Ovary (tissue), 3 donors: Measurements from ENCODE around the gene EIF2B4.

Experiments
- CTCF ChIP-seq, 3 donors: fragments of 450-650 bp in 2 of 3; fragments of 200-600 bp in 1 of 3; IDR thresholded peaks; one replicate each; pipeline versions ENCODE4 v1.5.1 to v1.8.0; 2016 to 2022; ENCODE audit warnings: antibody characterized with exemption in 3 of 3, mild to moderate bottlenecking in 1 of 3
- EP300 ChIP-seq: sonication (generic); formaldehyde crosslinking; IDR thresholded peaks from one replicate; pipeline ENCODE4 v1.6.1; 2017; ENCODE audit warnings: antibody characterized with exemption
- POLR2A ChIP-seq: fragments of 450-650 bp; IDR thresholded peaks from one replicate; pipeline ENCODE4 v1.6.1; 2017; ENCODE audit warnings: antibody characterized with exemption, mild to moderate bottlenecking, moderate library complexity
- donor health status: DM: no; HTN: no; CAD: no.

GRCh38 chr2:27377618-27378095 lies 7.5 kb upstream of the EIF2B4 start:
- TF ChIP-seq CTCF (IDR thresholded peaks at IDR 0.05), result no peak
- no peak for TF ChIP-seq POLR2A
- no peak for TF ChIP-seq EP300
